IMR-90 (cell line): ENCODE data around the gene RELL2. TPM values are rescaled to one million over a fixed set of nuclear protein-coding genes. Genes with fewer than 3 reads are reported as not detected.
A peak's percentile ranks its signal among the peaks of the same experiment; 100 is the strongest.

ENCODE experiments used
- ATAC-seq: fragments of 200-7000 bp; cut with Tn5 transposase; 2 replicates; pipeline ENCODE4 v1.9.1; 2020; ENCODE audit warnings: low read depth, mild to moderate bottlenecking, moderate library complexity
- BruUV-seq: library from RNA; stranded (reverse); fragments of 400-500 nt; replicated peaks from 2 replicates; lab custom pipeline; 2021; lab: Mats Ljungman, UMichigan
- CTCF ChIA-PET: fragments of 300-600 bp; formaldehyde crosslinking; extraction: SDS; loops from one replicate; lab custom pipeline; 2021; ENCODE audit warnings: antibody characterized with exemption; lab: Yijun Ruan, JAX
- POLR2A ChIA-PET: fragments of 300-600 bp; sonication (Branson Sonifier 250); formaldehyde crosslinking; loops from one replicate; lab custom pipeline; 2022; ENCODE audit warnings: antibody characterized with exemption; ENCODE audit not compliant: unreplicated experiment; lab: Charles Lee
- DNase-seq: peaks from one replicate; pipeline ENCODE4 v3.0.0; 2013
- H2AFZ ChIP-seq: replicated peaks from 2 replicates; pipeline ENCODE3; 2013; ENCODE audit warnings: low read length, mild to moderate bottlenecking; ENCODE audit not compliant: poor library complexity
- H2AK5ac ChIP-seq: 2 replicates; pipeline ENCODE4 v1.6.1; 2013; ENCODE audit warnings: low read depth, low read length, inconsistent platforms
- H2AK9ac ChIP-seq: replicated peaks from 2 replicates; pipeline ENCODE3; 2013; ENCODE audit warnings: mild to moderate bottlenecking, low read depth, low read length, moderate library complexity; ENCODE audit not compliant: poor library complexity
- H2BK120ac ChIP-seq: 2 replicates; pipeline ENCODE4 v1.6.1; 2013; ENCODE audit warnings: low read depth, low read length, inconsistent platforms
- H2BK15ac ChIP-seq: 3 replicates; pipeline ENCODE4 v1.6.1; 2013; ENCODE audit warnings: low read depth, low read length, inconsistent platforms
- H2BK20ac ChIP-seq: 2 replicates; pipeline ENCODE4 v1.6.1; 2013; ENCODE audit warnings: low read depth, mild to moderate bottlenecking, inconsistent platforms, low read length, moderate library complexity
- H2BK5ac ChIP-seq: 2 replicates; pipeline ENCODE4 v1.6.1; 2013; ENCODE audit warnings: mild to moderate bottlenecking, low read depth, low read length, inconsistent platforms; ENCODE audit not compliant: poor library complexity, severe bottlenecking
- H3K14ac ChIP-seq: replicated peaks from 2 replicates; pipeline ENCODE4 v1.6.1; 2013; ENCODE audit warnings: low read depth, low read length, inconsistent platforms
- H3K18ac ChIP-seq: 2 replicates; pipeline ENCODE4 v1.6.1; 2013; ENCODE audit warnings: low read depth, low read length, control low read depth
- H3K23ac ChIP-seq: 2 replicates; pipeline ENCODE4 v1.6.1; 2013; ENCODE audit warnings: low read depth, low read length, inconsistent platforms
- H3K27ac ChIP-seq: 2 replicates; pipeline ENCODE4 v1.5.1; 2013; ENCODE audit warnings: mild to moderate bottlenecking, control low read depth, low read length; ENCODE audit not compliant: insufficient read depth
- H3K27me3 ChIP-seq: 2 replicates; pipeline ENCODE4 v1.6.1; 2013; ENCODE audit warnings: low read length; ENCODE audit not compliant: control insufficient read depth, insufficient read depth
- H3K36me3 ChIP-seq: 2 replicates; pipeline ENCODE4 v1.6.1; 2013; ENCODE audit warnings: low read length, mixed read lengths; ENCODE audit not compliant: control insufficient read depth, insufficient read depth
- H3K4ac ChIP-seq: 2 replicates; pipeline ENCODE4 v1.6.1; 2013; ENCODE audit warnings: low read depth, low read length, inconsistent platforms
- H3K4me1 ChIP-seq: 2 replicates; pipeline ENCODE4 v1.6.1; 2013; ENCODE audit warnings: low read length, mixed read lengths; ENCODE audit not compliant: control insufficient read depth, insufficient read depth
- H3K4me2 ChIP-seq: 2 replicates; pipeline ENCODE4 v1.6.1; 2013; ENCODE audit warnings: low read depth, mild to moderate bottlenecking, control low read depth, low read length, moderate library complexity
- H3K4me3 ChIP-seq: 2 replicates; pipeline ENCODE4 v1.5.1; 2013; ENCODE audit warnings: low read depth, mild to moderate bottlenecking, control low read depth, low read length, moderate library complexity; ENCODE audit not compliant: insufficient read depth
- H3K56ac ChIP-seq: 2 replicates; pipeline ENCODE4 v1.6.1; 2013; ENCODE audit warnings: low read length, inconsistent platforms; ENCODE audit not compliant: insufficient read depth; ENCODE audit errors: extremely low read depth
- H3K79me1 ChIP-seq, 2 experiments: 2 replicates each; pipeline ENCODE4 v1.6.1; 2013; ENCODE audit warnings: low read length in 2 of 2, inconsistent platforms in 1 of 2, low read depth in 1 of 2
- H3K9ac ChIP-seq: 2 replicates; pipeline ENCODE4 v1.6.1; 2013; ENCODE audit warnings: low read depth, low read length, control low read depth
- H3K9me1 ChIP-seq: 2 replicates; pipeline ENCODE4 v1.6.1; 2013; ENCODE audit warnings: low read length, inconsistent platforms; ENCODE audit not compliant: insufficient read depth
- H3K9me3 ChIP-seq: 2 replicates; pipeline ENCODE4 v1.6.1; 2013; ENCODE audit warnings: low read length; ENCODE audit not compliant: control insufficient read depth, insufficient read depth
- H4K20me1 ChIP-seq: 2 replicates; pipeline ENCODE4 v1.6.1; 2013; ENCODE audit warnings: low read length, inconsistent platforms; ENCODE audit not compliant: insufficient read depth
- H4K5ac ChIP-seq: 2 replicates; pipeline ENCODE4 v1.6.1; 2013; ENCODE audit warnings: mild to moderate bottlenecking, low read depth, low read length, control low read depth
- H4K8ac ChIP-seq, 2 experiments: 2 replicates each; pipeline ENCODE4 v1.6.1; 2013; ENCODE audit warnings: low read depth in 2 of 2, low read length in 2 of 2, control low read depth in 1 of 2, inconsistent platforms in 1 of 2
- H4K91ac ChIP-seq: 2 replicates; pipeline ENCODE4 v1.6.1; 2013; ENCODE audit warnings: low read depth, low read length, inconsistent platforms; ENCODE audit not compliant: insufficient read depth
- CEBPB ChIP-seq: IDR thresholded peaks from 2 replicates; pipeline ENCODE4 v1.6.1; 2012; ENCODE audit warnings: low read depth, low read length, improper control_type of control experiment
- CTCF ChIP-seq: conservative IDR thresholded peaks from 2 replicates; pipeline ENCODE4 v1.5.1; 2012; ENCODE audit warnings: mild to moderate bottlenecking, low read depth, low read length, improper control_type of control experiment
- ELK1 ChIP-seq: fragments of 150-350 bp; IDR thresholded peaks from 2 replicates; pipeline ENCODE4 v1.6.1; 2016; ENCODE audit warnings: low read depth, mild to moderate bottlenecking, low read length, moderate library complexity, borderline replicate concordance
- FOS ChIP-seq: fragments of 150-350 bp; IDR thresholded peaks from 2 replicates; pipeline ENCODE4 v1.6.1; 2016; ENCODE audit warnings: low read depth, low read length
- MAFK ChIP-seq: IDR thresholded peaks from 2 replicates; pipeline ENCODE4 v1.6.1; 2012; ENCODE audit warnings: low read depth, low read length, improper control_type of control experiment
- MAZ ChIP-seq: IDR thresholded peaks from 2 replicates; pipeline ENCODE4 v1.6.1; 2012; ENCODE audit warnings: low read depth, mild to moderate bottlenecking, low read length, improper control_type of control experiment, moderate library complexity, borderline replicate concordance
- MXI1 ChIP-seq: IDR thresholded peaks from 2 replicates; pipeline ENCODE4 v1.6.1; 2012; ENCODE audit warnings: low read depth, mild to moderate bottlenecking, low read length, moderate library complexity, borderline replicate concordance
- NFE2L2 ChIP-seq: fragments of 150-350 bp; IDR thresholded peaks from 2 replicates; pipeline ENCODE4 v1.6.1; 2016; ENCODE audit warnings: low read depth, mild to moderate bottlenecking, low read length
- POLR2A ChIP-seq: IDR thresholded peaks from 2 replicates; pipeline ENCODE4 v1.6.1; 2012; ENCODE audit warnings: mild to moderate bottlenecking, low read depth, low read length
- RAD21 ChIP-seq: IDR thresholded peaks from 2 replicates; pipeline ENCODE4 v1.6.1; 2012; ENCODE audit warnings: low read length, improper control_type of control experiment
- RCOR1 ChIP-seq: IDR thresholded peaks from 2 replicates; pipeline ENCODE4 v1.6.1; 2012; ENCODE audit warnings: mild to moderate bottlenecking, low read length, improper control_type of control experiment; ENCODE audit not compliant: insufficient replicate concordance
- RFX5 ChIP-seq: IDR thresholded peaks from 2 replicates; pipeline ENCODE4 v1.8.0; 2012; ENCODE audit warnings: low read depth, mild to moderate bottlenecking, low read length, moderate library complexity
- SMC3 ChIP-seq: fragments of 150-350 bp; IDR thresholded peaks from 2 replicates; pipeline ENCODE4 v1.6.1; 2016; ENCODE audit warnings: low read depth, mild to moderate bottlenecking, antibody characterized with exemption, low read length, moderate library complexity
- USF2 ChIP-seq: fragments of 150-350 bp; IDR thresholded peaks from 2 replicates; pipeline ENCODE4 v1.6.1; 2017; ENCODE audit warnings: mild to moderate bottlenecking, antibody characterized with exemption, low read length, low read depth
- WGBS, 2 experiments: methylation state at CpG; one replicate each; pipeline versions ENCODE4 v1.1.5 to v1.1.7; 2013; ENCODE audit warnings: missing lambda C conversion rate in 2 of 2; ENCODE audit not compliant: insufficient read length in 1 of 2; ENCODE audit errors: extremely low coverage in 2 of 2; 5-methylcytosine and 5-hydroxymethylcytosine counted together
- dilution Hi-C: fragments of 300-500 bp; cut with HindIII; formaldehyde crosslinking; loops from one replicate; pipeline ENCODE4 v1.14.3; 2018; ENCODE audit warnings: low sequenced_read_pairs; ENCODE audit not compliant: unreplicated experiment
- in situ Hi-C: fragments of 300-500 bp; cut with MboI; formaldehyde crosslinking; loops from 3 replicates; pipeline ENCODE4 v1.14.3; 2019; ENCODE audit warnings: low sequenced_read_pairs, inconsistent platforms, mixed read lengths
- intact Hi-C: fragments of 100-400 bp; cut with micrococcal nuclease; formaldehyde crosslinking; loops from 2 replicates; pipeline ENCODE4 v1.10.0; 2022
- polyA plus RNA-seq, 3 experiments: library from polyadenylated mRNA; depleted of rRNA; stranded (reverse); fragments of >200 nt; gene quantifications; 2 replicates each; pipeline ENCODE4 v1.2.3, GENCODE V29; 2012; ENCODE audit warnings: low replicate concordance in 1 of 3
- total RNA-seq: library from RNA; depleted of rRNA; stranded (reverse); fragments of >200 nt; gene quantifications from 2 replicates; pipeline ENCODE4 v1.2.3, GENCODE V29; 2012

RELL2 gene
- total and polyA plus RNA-seq, 2 of the 4 experiments (the other 2 are of a cell fraction), result 2.2 to 7.6 TPM

GRCh38 chr5:141672841-141673813 is 36.3 kb downstream of the RELL2 start:
- Histone ChIP-seq H3K4me1 (no peaks in the 10 kb centered on the region), H3K79me1 (no peaks in the 10 kb centered on the region), H3K9me3 (no peaks in the 10 kb centered on the region), H4K8ac (no peak overlapping the region), H3K27me3 (no peaks in the 10 kb centered on the region), H2BK5ac (no peak overlapping the region), H3K18ac (no peak overlapping the region), H3K27ac (no peak overlapping the region), H3K14ac (no peak overlapping the region), H3K4me2 (no peak overlapping the region), H3K9ac (no peak overlapping the region), H2AFZ (peak overlapping the region; percentile 32), H2AK9ac (no peak overlapping the region), H2BK120ac (no peak overlapping the region), H3K4ac (no peak overlapping the region), H3K23ac (no peak overlapping the region), H3K36me3 (peaks cover 19% of the 10 kb centered on the region), H4K91ac (no peak overlapping the region), H3K9me1 (no peaks in the 10 kb centered on the region; the same call in 1 of the 2 replicates), H3K4me3 (no peak overlapping the region), H2BK20ac (no peak overlapping the region), H2BK15ac (no peak overlapping the region), H3K56ac (no peak overlapping the region), H4K20me1 (no peaks in the 10 kb centered on the region), H4K5ac (no peak overlapping the region), H2AK5ac (no peak overlapping the region)
- dilution Hi-C loops, result no loop called here
- ChIA-PET CTCF (no interaction called here), POLR2A (no interaction called here)
- intact Hi-C loops, result no loop called here
- in situ Hi-C loops, result no loop called here
- WGBS, 2 experiments, result 87% methylated on average over 4 of the region's 19 CpGs; no CpG with 5 or more reads in 1 of the 2 experiments
- DNase-seq, result no peak
- no TSS peak for BruUV-seq
- no peak for ATAC-seq
- TF ChIP-seq CEBPB (no peak), RFX5 (no peak), NFE2L2 (no peak), POLR2A (no peak), ELK1 (no peak), RCOR1 (no peak), CTCF (no peak), MAZ (no peak), SMC3 (no peak), MXI1 (no peak), MAFK (no peak), RAD21 (no peak), USF2 (no peak), FOS (no peak)
